CD4-positive, alpha-beta T cell (primary cell): ENCODE data around the gene ATP6V1D. TPM values are rescaled to one million over a fixed set of nuclear protein-coding genes. Genes with fewer than 3 reads are reported as not detected.

Source experiments
- ATAC-seq: fragments of 200-7000 bp; cut with Tn5 transposase; one replicate; pipeline ENCODE4 v1.10.0; 2022; ENCODE audit warnings: mild to moderate bottlenecking; ENCODE audit not compliant: poor library complexity
- CTCF ChIA-PET: fragments of 350-600 bp; sonication (Branson Sonifier 250); formaldehyde crosslinking; loops from one replicate; lab custom pipeline; 2021; ENCODE audit warnings: antibody characterized with exemption, inconsistent platforms; lab: Charles Lee
- POLR2A ChIA-PET: fragments of 350-600 bp; sonication (Branson Sonifier 250); formaldehyde crosslinking; loops from one replicate; lab custom pipeline; 2021; ENCODE audit warnings: antibody characterized with exemption, inconsistent platforms; lab: Charles Lee
- DNase-seq, 14 experiments: peaks; one replicate each; pipeline ENCODE4 v3.0.0-alpha.2; 2013 to 2020; ENCODE audit warnings: mixed read lengths in 2 of 14
- H3K27ac ChIP-seq, 2 donors: one replicate each; pipeline versions ENCODE4 v1.5.1 to v1.7.0; 2013; ENCODE audit warnings: low read length in 2 of 2, low read depth in 1 of 2, mild to moderate bottlenecking in 1 of 2
- H3K27me3 ChIP-seq, 2 experiments: 1 replicate in 1 of 2; 2 replicates in 1 of 2; pipeline versions ENCODE4 v1.6.1 to v1.7.0; 2013; ENCODE audit warnings: low read length in 2 of 2, control low read depth in 1 of 2, mild to moderate bottlenecking in 1 of 2, moderate library complexity in 1 of 2; ENCODE audit not compliant: insufficient read depth in 2 of 2, control insufficient read depth in 1 of 2
- H3K36me3 ChIP-seq: one replicate; pipeline ENCODE4 v1.6.1; 2013; ENCODE audit warnings: low read length, control low read depth; ENCODE audit not compliant: insufficient read depth
- H3K4me1 ChIP-seq: one replicate; pipeline ENCODE4 v1.6.1; 2013; ENCODE audit warnings: low read length, control low read depth; ENCODE audit not compliant: insufficient read depth
- H3K4me3 ChIP-seq: one replicate; pipeline ENCODE4 v1.5.1; 2013; ENCODE audit warnings: mild to moderate bottlenecking, low read length, moderate library complexity
- H3K9me3 ChIP-seq, 2 experiments: 1 replicate in 1 of 2; 2 replicates in 1 of 2; pipeline versions ENCODE4 v1.6.1 to v1.7.0; 2013; ENCODE audit warnings: low read length in 2 of 2, mild to moderate bottlenecking in 2 of 2, control low read depth in 1 of 2, moderate library complexity in 1 of 2; ENCODE audit not compliant: control insufficient read depth in 1 of 2, insufficient read depth in 1 of 2
- H3K27ac Mint-ChIP-seq: one replicate; pipeline ENCODE4 v1.8.0; 2020; ENCODE audit warnings: mixed read lengths
- H3K27me3 Mint-ChIP-seq: one replicate; pipeline ENCODE4 v1.8.0; 2021; ENCODE audit warnings: mixed read lengths
- H3K36me3 Mint-ChIP-seq: one replicate; pipeline ENCODE4 v1.8.0; 2021; ENCODE audit warnings: low read depth, mixed read lengths
- H3K4me1 Mint-ChIP-seq: one replicate; pipeline ENCODE4 v1.8.0; 2021; ENCODE audit warnings: low read depth, mixed read lengths
- H3K4me3 Mint-ChIP-seq: one replicate; pipeline ENCODE4 v1.8.0; 2020; ENCODE audit warnings: mild to moderate bottlenecking, mixed read lengths
- H3K9me3 Mint-ChIP-seq: one replicate; pipeline ENCODE4 v1.8.0; 2020; ENCODE audit warnings: mixed read lengths
- CTCF ChIP-seq: fragments of 200-600 bp; IDR thresholded peaks from one replicate; pipeline ENCODE4 v1.8.0; 2022; ENCODE audit warnings: antibody characterized with exemption, mild to moderate bottlenecking
- intact Hi-C, 2 experiments: fragments of 100-400 bp; cut with DNase I in 1 of 2; cut with micrococcal nuclease in 1 of 2; formaldehyde crosslinking; loops; one replicate each; pipeline versions ENCODE4 v1.15.1 to v1.9.0; 2023 to 2025; cut with DNase I, micrococcal nuclease
- total RNA-seq, 174 experiments: library from RNA in 2 of 174; stranded (reverse) in 2 of 174; gene quantifications; one replicate each; pipeline ENCODE4 v1.2.3 and lab custom pipeline; 2021 to 2026

ATP6V1D gene
- total RNA-seq, 2 experiments from 2014 or later, result 25.2 to 36.2 TPM

- Histone ChIP-seq H3K27ac (no peak overlapping the region), H3K4me1 (peaks cover 1% of the 10 kb centered on the region), H3K27me3 (no peaks in the 10 kb centered on the region), H3K36me3 (peaks cover 55% of the 10 kb centered on the region), H3K4me3 (no peak overlapping the region), H3K9me3 (no peaks in the 10 kb centered on the region)
- no peaks in the 10 kb centered on the region for H3K27me3 Mint-ChIP-seq
- ATAC-seq, result no peak
- no peaks in the 10 kb centered on the region for H3K9me3 Mint-ChIP-seq
- no peak overlapping the region for H3K27ac Mint-ChIP-seq
- ChIA-PET POLR2A (interaction anchor here (1.1 kb wide), 1 partner anchor 25 kb away, joined by 3 read pairs; no protein-coding TSS in a partner anchor), CTCF (interaction anchor here (0.7 to 1.2 kb wide), 2 partner anchors 25 to 328 kb away, joined by 3 to 4 read pairs; no protein-coding TSS in a partner anchor)
- H3K4me1 Mint-ChIP-seq, result peaks cover 1% of the 10 kb centered on the region
- no peak for DNase-seq
- intact Hi-C loops, result no loop called here
- H3K4me3 Mint-ChIP-seq, result no peak overlapping the region
- TF ChIP-seq CTCF, result no peak
- peaks cover 65% of the 10 kb centered on the region for H3K36me3 Mint-ChIP-seq
Observed at GRCh38 chr14:67385618-67386017, 26.0 kb upstream of the ATP6V1D start.

GRCh38 chr14:67385120-67385519 lies 25.5 kb upstream of the ATP6V1D start:
- H3K36me3 Mint-ChIP-seq, result peaks cover 70% of the 10 kb centered on the region
- ATAC-seq, result no peak
- no peaks in the 10 kb centered on the region for H3K9me3 ChIP-seq
- CTCF ChIA-PET, result interaction anchor here (0.7 to 1.2 kb wide), 2 partner anchors 26 to 327 kb away, joined by 3 to 4 read pairs; no protein-coding TSS in a partner anchor
- no peak overlapping the region for H3K4me3 Mint-ChIP-seq
- POLR2A ChIA-PET, result interaction anchor here (2.8 kb wide), 1 partner anchor 25 kb away, joined by 9 read pairs; the partner anchor contains the start of genes ATP6V1D and EIF2S1
- H3K27me3 Mint-ChIP-seq, result no peaks in the 10 kb centered on the region
- intact Hi-C loops, result no loop called here
- H3K27ac Mint-ChIP-seq, result no peak overlapping the region
- no peak for TF ChIP-seq CTCF
- H3K27ac ChIP-seq, result no peak overlapping the region
- no peaks in the 10 kb centered on the region for H3K27me3 ChIP-seq
- no peaks in the 10 kb centered on the region for H3K4me1 Mint-ChIP-seq
- H3K4me3 ChIP-seq, result no peak overlapping the region
- peaks cover 60% of the 10 kb centered on the region for H3K36me3 ChIP-seq
- no peaks in the 10 kb centered on the region for H3K9me3 Mint-ChIP-seq
- no peaks in the 10 kb centered on the region for H3K4me1 ChIP-seq
- no peak for DNase-seq

DNA sequence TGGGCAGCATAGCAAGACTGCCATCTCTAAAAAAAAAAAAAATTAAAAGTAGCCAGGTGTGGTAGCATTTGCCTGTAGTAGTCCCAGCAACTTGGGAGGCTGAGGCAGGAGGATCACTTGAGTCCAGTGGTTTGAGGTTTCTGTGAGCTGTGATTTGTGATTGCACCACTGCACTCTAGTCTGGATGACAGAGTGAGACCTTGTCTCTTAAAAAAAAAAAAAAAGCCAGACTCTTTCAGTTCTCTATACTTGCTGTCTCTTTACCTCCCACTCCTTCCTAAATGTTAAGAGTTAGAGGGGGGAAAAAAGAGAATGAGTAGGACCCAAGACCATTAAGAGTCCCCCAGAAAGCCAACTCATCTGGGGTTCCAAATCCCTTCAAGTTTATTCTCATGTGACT lies 18.3 kb upstream of the ATP6V1D start:
- H3K36me3 ChIP-seq, result peaks cover 92% of the 10 kb centered on the region
- Mint-ChIP-seq H3K4me3 (no peak overlapping the region), H3K27me3 (no peaks in the 10 kb centered on the region), H3K27ac (no peak overlapping the region), H3K9me3 (no peaks in the 10 kb centered on the region), H3K4me1 (peaks cover 9% of the 10 kb centered on the region), H3K36me3 (peaks cover 98% of the 10 kb centered on the region)
- POLR2A ChIA-PET, result interaction anchor here (0.7 kb wide), 1 partner anchor 226 kb away, joined by 4 read pairs; no protein-coding TSS in a partner anchor
- TF ChIP-seq CTCF, result no peak
- intact Hi-C loops, result no loop called here
- H3K4me3 ChIP-seq, result no peak overlapping the region
- no peaks in the 10 kb centered on the region for H3K4me1 ChIP-seq
- CTCF ChIA-PET, result no interaction called here
- no peak overlapping the region for H3K27ac ChIP-seq
- H3K9me3 ChIP-seq, result no peaks in the 10 kb centered on the region
- ATAC-seq (no peak), DNase-seq (no peak)
- no peaks in the 10 kb centered on the region for H3K27me3 ChIP-seq
